Naive B cell (primary cell): ENCODE data around the gene ABCB4. TPM values are rescaled to one million over a fixed set of nuclear protein-coding genes. Genes with fewer than 3 reads are reported as not detected.

Experiments
- ATAC-seq, 2 donors: fragments of 150-1000 bp; cut with Tn5 transposase; 2 replicates each; pipeline ENCODE4 v1.10.0; 2021; ENCODE audit warnings: low read depth in 2 of 2, mild to moderate bottlenecking in 2 of 2, moderate library complexity in 2 of 2
- DNase-seq: peaks from one replicate; pipeline ENCODE4 v3.0.0; 2022
- H3K27ac Mint-ChIP-seq, 6 donors: one replicate each; pipeline ENCODE4 v1.8.0; 2020 to 2022; ENCODE audit warnings: mild to moderate bottlenecking in 6 of 6, mixed read lengths in 6 of 6, moderate library complexity in 5 of 6, inconsistent platforms in 2 of 6
- H3K27me3 Mint-ChIP-seq, 3 donors: one replicate each; pipeline ENCODE4 v1.8.0; 2021 to 2022; ENCODE audit warnings: mixed read lengths in 3 of 3, mild to moderate bottlenecking in 1 of 3
- H3K36me3 Mint-ChIP-seq, 2 donors: one replicate each; pipeline ENCODE4 v1.8.0; 2020 to 2022; ENCODE audit warnings: mixed read lengths in 2 of 2, inconsistent platforms in 1 of 2, mild to moderate bottlenecking in 1 of 2
- H3K4me1 Mint-ChIP-seq, 3 donors: one replicate each; pipeline ENCODE4 v1.8.0; 2020 to 2022; ENCODE audit warnings: mixed read lengths in 3 of 3, inconsistent platforms in 1 of 3, mild to moderate bottlenecking in 1 of 3, moderate library complexity in 1 of 3
- H3K4me3 Mint-ChIP-seq, 8 donors: one replicate each; pipeline ENCODE4 v1.8.0; 2020 to 2022; ENCODE audit warnings: mild to moderate bottlenecking in 8 of 8, mixed read lengths in 8 of 8, moderate library complexity in 8 of 8, inconsistent platforms in 2 of 8
- H3K9me3 Mint-ChIP-seq, 7 donors: one replicate each; pipeline ENCODE4 v1.8.0; 2020 to 2022; ENCODE audit warnings: mixed read lengths in 7 of 7, mild to moderate bottlenecking in 5 of 7, inconsistent platforms in 2 of 7, moderate library complexity in 1 of 7
- polyA plus RNA-seq, 6 donors: library from polyadenylated mRNA; unstranded; fragments of 300-500 nt; fragmentation: Illumina TruSeq; gene quantifications; one replicate each; pipeline ENCODE4 v1.2.3, GENCODE V29; 2021; ENCODE audit warnings: low read depth in 6 of 6

ABCB4 gene
- polyA plus RNA-seq: 10 to 100 TPM; 21.3 to 50.9 (median 28.0) TPM

DNA sequence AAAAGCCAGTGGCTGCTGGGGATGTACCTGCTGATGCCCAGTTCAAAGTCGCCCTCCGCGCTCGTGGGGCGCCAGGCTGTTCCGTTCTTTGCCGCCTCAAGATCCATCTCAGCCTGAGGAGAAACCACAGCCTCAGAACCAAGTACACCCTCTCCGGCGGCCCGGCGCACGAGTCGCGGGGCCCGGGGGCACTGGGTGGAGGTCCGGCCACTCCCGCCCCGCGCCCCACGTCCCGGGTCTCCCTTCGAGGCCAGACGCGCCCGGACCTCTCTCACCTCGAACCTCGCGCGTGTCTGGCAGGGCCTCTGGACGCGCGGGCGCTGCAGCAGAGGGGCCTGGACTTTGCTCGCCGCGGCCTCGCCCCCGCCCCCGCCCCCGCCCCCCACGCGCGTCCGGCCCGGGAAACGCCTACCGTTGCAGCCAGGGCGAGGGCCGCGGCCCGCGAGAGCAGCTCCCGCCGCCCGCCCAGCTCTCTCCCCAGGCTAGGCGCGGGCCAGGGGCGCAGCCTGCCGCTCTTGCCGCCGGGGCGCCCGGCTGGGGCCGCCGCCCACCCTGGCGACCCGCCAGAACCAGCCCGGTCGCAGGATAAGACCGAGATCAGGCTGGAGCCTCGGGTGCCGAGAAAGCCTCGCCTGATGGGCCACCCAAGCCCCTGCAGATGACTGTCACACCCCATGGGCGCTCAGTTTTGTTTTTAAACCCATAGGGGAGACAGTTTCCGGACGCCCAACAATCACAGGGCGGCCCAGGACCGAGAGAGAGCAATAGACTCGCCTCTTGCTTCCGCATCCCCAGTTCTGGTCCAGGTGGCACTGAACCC lies at the start of gene ABCB4:
TSS of gene ABCB4 (minus strand) at position 322 of the 820 bp plus-strand sequence. CDS start at position 107, 215 bp downstream.
- Mint-ChIP-seq H3K27ac (peak within 1 kb of the TSS; percentile 91 to 99 (median 98)), H3K9me3 (peaks cover 0 to 1% (median 0%) of the 10 kb centered on the region in 7 donors), H3K36me3 (no peaks in the 10 kb centered on the region), H3K4me1 (peaks cover 33 to 53% (median 37%) of the 10 kb centered on the region in 3 donors), H3K27me3 (no peaks in the 10 kb centered on the region), H3K4me3 (peak within 1 kb of the TSS; percentile 81 to 97 (median 95))
- ATAC-seq: peak; percentile 27 to 44
- peak; percentile 55 for DNase-seq

- no peak overlapping the region for H3K4me3 Mint-ChIP-seq
- DNase-seq: no peak
- no peaks in the 10 kb centered on the region for H3K27me3 Mint-ChIP-seq
- no peaks in the 10 kb centered on the region for H3K4me1 Mint-ChIP-seq
- ATAC-seq: no peak
- peaks cover 23 to 30% of the 10 kb centered on the region in 2 donors for H3K36me3 Mint-ChIP-seq
- H3K27ac Mint-ChIP-seq: no peak overlapping the region
- no peaks in the 10 kb centered on the region for H3K9me3 Mint-ChIP-seq
Measured at GRCh38 chr7:87518735-87519134, 43.3 kb upstream of the ABCB4 start.

DNA sequence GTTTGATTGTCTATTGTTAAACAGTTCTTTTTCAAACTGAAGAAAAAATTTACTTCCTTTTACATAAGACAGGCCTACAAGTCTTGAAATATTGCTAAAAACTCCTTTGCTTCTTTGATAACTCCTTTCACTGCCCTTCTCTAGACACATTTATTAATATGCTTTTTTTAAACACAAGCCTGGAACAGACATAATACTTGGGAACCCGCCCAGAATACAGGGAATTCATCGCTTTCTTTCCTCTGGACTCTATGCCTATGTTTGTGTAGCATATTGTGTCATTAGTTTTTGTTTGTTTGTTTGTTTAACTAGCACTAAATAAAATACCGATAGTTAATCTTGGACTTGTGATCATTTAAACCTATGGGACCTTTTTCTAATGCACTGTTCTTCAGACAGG lies 42.4 kb upstream of the ABCB4 start:
- Mint-ChIP-seq H3K9me3 (no peaks in the 10 kb centered on the region), H3K4me3 (no peak overlapping the region), H3K27me3 (no peaks in the 10 kb centered on the region), H3K36me3 (peaks cover 23 to 35% of the 10 kb centered on the region in 2 donors), H3K27ac (no peak overlapping the region), H3K4me1 (no peaks in the 10 kb centered on the region)
- DNase-seq: no peak
- ATAC-seq: no peak

GRCh38 chr7:87517136-87517815 lies 41.8 kb upstream of the ABCB4 start:
- ATAC-seq (no peak), DNase-seq (no peak)
- peak overlapping the region in 1 of 6 donors; percentile 40 for H3K27ac Mint-ChIP-seq
- no peak overlapping the region for H3K4me3 Mint-ChIP-seq
- H3K27me3 Mint-ChIP-seq: no peaks in the 10 kb centered on the region
- H3K9me3 Mint-ChIP-seq: no peaks in the 10 kb centered on the region
- peaks cover 22 to 35% of the 10 kb centered on the region in 2 donors for H3K36me3 Mint-ChIP-seq
- H3K4me1 Mint-ChIP-seq: no peaks in the 10 kb centered on the region

DNA sequence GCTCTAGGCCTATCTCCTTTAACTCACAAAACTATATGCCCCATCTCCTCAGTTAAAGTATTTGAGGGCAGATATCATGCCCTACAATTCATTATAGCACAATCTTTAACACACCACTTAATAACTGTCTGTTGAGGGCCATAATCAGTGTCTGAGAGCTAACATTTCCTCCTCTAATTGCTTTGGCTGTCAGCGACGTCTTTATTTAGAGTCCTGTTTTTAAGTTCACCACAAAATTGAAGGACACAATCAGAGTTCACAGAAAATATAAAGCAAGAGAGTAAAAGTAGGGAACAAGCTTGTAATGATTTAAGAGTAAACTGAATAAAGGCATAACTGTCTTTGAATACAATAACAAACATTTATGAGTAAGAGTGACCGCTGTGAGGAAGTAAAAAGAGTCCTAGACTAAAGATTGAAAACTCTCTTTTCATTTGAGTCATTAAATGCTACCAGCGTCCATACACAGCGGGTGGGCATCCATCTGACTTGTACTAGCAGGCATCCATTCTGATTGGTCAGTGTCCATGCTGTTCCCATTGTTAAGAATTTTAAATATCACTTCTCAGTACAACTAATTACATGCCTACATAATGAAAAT lies 38.4 kb upstream of the ABCB4 start:
- no peaks in the 10 kb centered on the region for H3K9me3 Mint-ChIP-seq
- H3K27ac Mint-ChIP-seq: no peak overlapping the region
- DNase-seq: no peak
- no peaks in the 10 kb centered on the region for H3K27me3 Mint-ChIP-seq
- no peak overlapping the region for H3K4me3 Mint-ChIP-seq
- no peak for ATAC-seq
- H3K4me1 Mint-ChIP-seq: peaks cover 0 to 5% (median under 1%) of the 10 kb centered on the region in 3 donors
- peaks cover 11 to 19% of the 10 kb centered on the region in 2 donors for H3K36me3 Mint-ChIP-seq

GRCh38 chr7:87512906-87513305 lies 37.4 kb upstream of the ABCB4 start:
- peaks cover 11 to 26% of the 10 kb centered on the region in 2 donors for H3K36me3 Mint-ChIP-seq
- H3K4me1 Mint-ChIP-seq: peaks cover 4 to 11% (median 6%) of the 10 kb centered on the region in 3 donors
- no peak overlapping the region for H3K4me3 Mint-ChIP-seq

DNA sequence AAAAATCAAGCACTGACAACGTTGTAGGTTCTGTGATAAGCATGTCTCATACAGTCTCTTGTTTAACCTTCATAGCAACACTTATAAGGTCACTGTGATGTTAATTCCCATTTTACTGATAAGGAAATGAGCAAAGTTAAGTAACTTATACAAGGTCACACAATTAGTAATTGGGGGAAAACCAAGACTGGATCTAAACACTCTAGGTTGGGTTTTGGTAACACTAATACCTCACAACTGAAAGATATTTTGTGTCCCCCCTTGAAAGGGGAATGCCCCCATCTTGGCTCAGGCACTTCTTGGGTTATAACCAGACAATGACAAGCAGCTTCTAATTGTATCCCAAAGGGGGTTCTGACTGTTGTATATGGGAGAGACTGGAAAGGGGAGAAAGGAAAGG lies 36.0 kb upstream of the ABCB4 start:
- no peaks in the 10 kb centered on the region for H3K27me3 Mint-ChIP-seq
- peak overlapping the region in 1 of 6 donors; percentile 24 for H3K27ac Mint-ChIP-seq
- ATAC-seq: no peak

More at GRCh38 chr7:87512906-87513305, 37.4 kb upstream of the ABCB4 start:
- H3K9me3 Mint-ChIP-seq: no peaks in the 10 kb centered on the region
- H3K27me3 Mint-ChIP-seq: no peaks in the 10 kb centered on the region
- DNase-seq: no peak
- H3K27ac Mint-ChIP-seq: no peak overlapping the region
- no peak for ATAC-seq

DNA sequence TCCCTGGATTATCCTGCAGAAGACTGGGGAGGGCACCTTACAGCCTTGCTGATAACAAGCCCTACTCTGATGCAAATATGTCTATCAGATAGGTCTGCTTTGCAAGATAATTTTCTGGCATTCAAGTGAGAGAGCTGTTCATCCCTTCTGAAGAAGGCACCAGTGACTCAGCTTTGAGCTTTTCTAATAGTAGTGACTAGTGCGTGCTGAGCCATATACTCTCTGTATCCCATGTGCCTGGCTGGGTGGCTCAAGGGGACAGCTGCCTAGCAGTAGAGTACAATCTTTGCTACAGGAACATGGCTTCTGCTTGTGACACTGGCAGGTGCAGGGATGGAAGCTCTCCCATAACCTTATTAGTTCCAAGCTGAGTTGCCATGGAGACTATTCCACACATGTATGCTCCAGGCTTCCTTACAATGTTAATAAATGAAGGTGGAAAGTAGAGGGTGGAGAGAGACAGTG lies 35.0 kb upstream of the ABCB4 start:
- peak overlapping the region in 3 of 6 donors; percentile 20 to 78 (median 57) for H3K27ac Mint-ChIP-seq
- H3K9me3 Mint-ChIP-seq: no peaks in the 10 kb centered on the region
- no peaks in the 10 kb centered on the region for H3K27me3 Mint-ChIP-seq
- peaks cover 11 to 21% of the 10 kb centered on the region in 2 donors for H3K36me3 Mint-ChIP-seq
- no peak for ATAC-seq
- H3K4me3 Mint-ChIP-seq: no peak overlapping the region
- no peak for DNase-seq
- H3K4me1 Mint-ChIP-seq: peaks cover 16 to 34% (median 26%) of the 10 kb centered on the region in 3 donors

More for the DNA sequence above, 36.0 kb upstream of the ABCB4 start:
- Mint-ChIP-seq H3K4me1 (peaks cover 9 to 24% (median 16%) of the 10 kb centered on the region in 3 donors), H3K9me3 (no peaks in the 10 kb centered on the region), H3K36me3 (peaks cover 11 to 26% of the 10 kb centered on the region in 2 donors), H3K4me3 (no peak overlapping the region)
- no peak for DNase-seq

- no peak overlapping the region for H3K4me3 Mint-ChIP-seq
- DNase-seq (no peak), ATAC-seq (no peak)
- peaks cover 16 to 34% (median 26%) of the 10 kb centered on the region in 3 donors for H3K4me1 Mint-ChIP-seq
- no peaks in the 10 kb centered on the region for H3K27me3 Mint-ChIP-seq
- peak overlapping the region in 4 of 6 donors; percentile 2 to 69 (median 54) for H3K27ac Mint-ChIP-seq
- H3K36me3 Mint-ChIP-seq: peaks cover 0 to 7% of the 10 kb centered on the region in 2 donors
- H3K9me3 Mint-ChIP-seq: no peaks in the 10 kb centered on the region
Measured at GRCh38 chr7:87507446-87507845, 32.0 kb upstream of the ABCB4 start.

GRCh38 chr7:87506246-87507180 lies 31.0 kb upstream of the ABCB4 start:
- Mint-ChIP-seq H3K4me1 (peaks cover 16 to 36% (median 26%) of the 10 kb centered on the region in 3 donors), H3K27me3 (no peaks in the 10 kb centered on the region), H3K9me3 (no peaks in the 10 kb centered on the region), H3K27ac (peak overlapping the region in 5 of 6 donors; percentile 2 to 85 (median 56)), H3K4me3 (no peak overlapping the region), H3K36me3 (peaks cover 0 to 7% of the 10 kb centered on the region in 2 donors)
- DNase-seq (no peak), ATAC-seq (peak; percentile 21 to 54)

- Mint-ChIP-seq H3K27ac (peak overlapping the region in 5 of 6 donors; percentile 15 to 85 (median 56)), H3K4me1 (peaks cover 23 to 44% (median 31%) of the 10 kb centered on the region in 3 donors), H3K9me3 (no peaks in the 10 kb centered on the region), H3K4me3 (no peak overlapping the region), H3K36me3 (peaks cover 0 to 7% of the 10 kb centered on the region in 2 donors), H3K27me3 (no peaks in the 10 kb centered on the region)
- DNase-seq: no peak
- ATAC-seq: no peak
Measured at GRCh38 chr7:87505557-87506245, 30.2 kb upstream of the ABCB4 start.

DNA sequence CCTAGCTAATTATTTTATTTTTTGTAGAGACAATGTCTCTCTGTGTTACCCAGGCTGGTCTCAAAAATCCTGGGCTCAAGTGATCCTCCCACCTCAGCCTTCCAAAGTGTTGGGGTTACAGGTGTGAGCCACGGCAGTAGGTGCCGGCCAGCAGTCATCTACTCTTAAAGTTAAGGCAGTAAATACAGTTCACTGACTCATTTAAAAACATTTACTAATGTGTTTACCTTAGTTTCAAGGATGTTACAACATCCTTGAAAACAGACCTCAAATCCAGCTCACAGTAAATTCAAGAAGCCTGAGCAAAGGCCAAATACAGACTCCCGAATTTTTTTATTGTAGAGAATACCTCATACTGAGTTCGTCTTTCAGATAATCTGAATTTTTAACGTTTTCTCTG lies 29.6 kb upstream of the ABCB4 start:
- peak overlapping the region in 3 of 6 donors; percentile 11 to 47 (median 27) for H3K27ac Mint-ChIP-seq
- no peaks in the 10 kb centered on the region for H3K27me3 Mint-ChIP-seq
- no peak for DNase-seq
- no peak for ATAC-seq
- H3K36me3 Mint-ChIP-seq: peaks cover 0 to 7% of the 10 kb centered on the region in 2 donors
- peaks cover 29 to 49% (median 36%) of the 10 kb centered on the region in 3 donors for H3K4me1 Mint-ChIP-seq
- H3K4me3 Mint-ChIP-seq: no peak overlapping the region
- no peaks in the 10 kb centered on the region for H3K9me3 Mint-ChIP-seq
